Hepatocyte (in vitro differentiated cells): ENCODE measurements around the gene EIF4G3.

Experiments
- EZH2 ChIP-seq: fragments of 200-600 bp; sonication (generic); IDR thresholded peaks from 2 replicates; pipeline ENCODE4 v1.6.1; 2016; ENCODE audit warnings: antibody characterized with exemption, mild to moderate bottlenecking, borderline replicate concordance
- TF ChIP-seq, protein P1 (sequence below): fragments of 200-600 bp; sonication (generic); IDR thresholded peaks from 2 replicates; pipeline ENCODE4 v1.5.1; 2016; ENCODE audit warnings: antibody characterized with exemption, mild to moderate bottlenecking; ENCODE audit not compliant: poor library complexity

DNA sequence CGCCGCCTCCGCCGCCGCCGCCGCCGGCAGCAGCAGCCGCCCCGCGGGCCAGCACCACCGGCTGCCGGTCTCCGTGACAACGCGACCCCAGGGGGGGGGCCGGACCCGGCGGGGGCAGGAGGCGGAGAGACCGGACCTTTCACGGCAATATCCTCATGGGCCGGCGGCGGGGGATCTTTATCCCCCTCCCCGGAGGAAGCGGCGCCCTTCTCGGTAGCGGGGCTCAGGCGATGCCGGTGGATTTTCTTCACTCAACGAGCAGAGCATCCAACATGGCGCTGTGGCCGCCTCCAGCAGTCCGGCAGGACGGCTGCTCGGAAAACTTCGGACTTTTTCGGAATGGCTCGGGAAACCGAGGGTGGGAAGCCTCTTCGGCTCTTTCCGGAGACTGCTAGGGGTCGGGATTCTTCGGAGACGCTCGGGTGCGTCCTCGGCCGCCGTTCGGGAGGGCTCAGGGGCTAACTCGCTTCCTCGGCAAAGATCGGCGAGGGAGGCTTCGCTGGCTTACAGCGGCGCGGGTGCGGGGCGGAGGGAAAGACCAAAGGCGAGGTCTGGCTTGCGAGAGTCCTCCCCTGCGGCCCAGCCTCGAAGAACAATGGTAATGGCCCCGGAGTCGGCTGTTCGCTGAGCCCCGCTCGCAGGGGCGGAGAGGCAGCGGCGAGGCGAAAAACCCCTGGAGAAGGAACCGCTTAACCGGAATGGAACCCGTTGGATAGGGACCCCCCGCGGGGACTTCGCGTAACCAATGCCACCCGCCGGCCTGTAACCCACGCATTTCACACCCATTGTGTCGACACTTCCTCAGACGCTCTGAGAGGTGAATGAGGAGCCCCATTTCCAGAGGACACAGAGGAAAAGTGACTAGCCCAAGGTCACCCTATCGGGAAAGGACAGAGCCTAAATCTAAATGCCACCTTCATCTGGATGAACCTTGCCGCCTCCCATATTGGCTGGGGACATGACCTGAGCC lies at the start of gene EIF4G3:
- TF ChIP-seq, protein P1, sequence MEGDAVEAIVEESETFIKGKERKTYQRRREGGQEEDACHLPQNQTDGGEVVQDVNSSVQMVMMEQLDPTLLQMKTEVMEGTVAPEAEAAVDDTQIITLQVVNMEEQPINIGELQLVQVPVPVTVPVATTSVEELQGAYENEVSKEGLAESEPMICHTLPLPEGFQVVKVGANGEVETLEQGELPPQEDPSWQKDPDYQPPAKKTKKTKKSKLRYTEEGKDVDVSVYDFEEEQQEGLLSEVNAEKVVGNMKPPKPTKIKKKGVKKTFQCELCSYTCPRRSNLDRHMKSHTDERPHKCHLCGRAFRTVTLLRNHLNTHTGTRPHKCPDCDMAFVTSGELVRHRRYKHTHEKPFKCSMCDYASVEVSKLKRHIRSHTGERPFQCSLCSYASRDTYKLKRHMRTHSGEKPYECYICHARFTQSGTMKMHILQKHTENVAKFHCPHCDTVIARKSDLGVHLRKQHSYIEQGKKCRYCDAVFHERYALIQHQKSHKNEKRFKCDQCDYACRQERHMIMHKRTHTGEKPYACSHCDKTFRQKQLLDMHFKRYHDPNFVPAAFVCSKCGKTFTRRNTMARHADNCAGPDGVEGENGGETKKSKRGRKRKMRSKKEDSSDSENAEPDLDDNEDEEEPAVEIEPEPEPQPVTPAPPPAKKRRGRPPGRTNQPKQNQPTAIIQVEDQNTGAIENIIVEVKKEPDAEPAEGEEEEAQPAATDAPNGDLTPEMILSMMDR, result no peak
- TF ChIP-seq EZH2, result no peak
